GM13976 (cell line): Measurements from ENCODE around the gene THBS2.

ENCODE experiments used
- DNase-seq: peaks from one replicate; pipeline ENCODE4 v3.0.0; 2012; ENCODE audit warnings: low spot score
- CTCF ChIP-seq: IDR thresholded peaks from 2 replicates; pipeline ENCODE4 v1.5.1; 2012; ENCODE audit warnings: borderline replicate concordance, mild to moderate bottlenecking; ENCODE audit not compliant: insufficient read depth; ENCODE audit errors: extremely low read depth, missing control alignments, control extremely low read depth
- in situ Hi-C: fragments of 300-500 bp; cut with MboI; formaldehyde crosslinking; loops from one replicate; pipeline ENCODE4 v1.12.0; 2022; ENCODE audit warnings: low sequenced_read_pairs, mixed read lengths, inconsistent platforms; ENCODE audit not compliant: unreplicated experiment

The THBS2 gene

GRCh38 chr6:169244684-169245383, 8.8 kb downstream of the THBS2 start:
- no peak for DNase-seq
- in situ Hi-C loops = no loop called here
- no peak for TF ChIP-seq CTCF

DNA sequence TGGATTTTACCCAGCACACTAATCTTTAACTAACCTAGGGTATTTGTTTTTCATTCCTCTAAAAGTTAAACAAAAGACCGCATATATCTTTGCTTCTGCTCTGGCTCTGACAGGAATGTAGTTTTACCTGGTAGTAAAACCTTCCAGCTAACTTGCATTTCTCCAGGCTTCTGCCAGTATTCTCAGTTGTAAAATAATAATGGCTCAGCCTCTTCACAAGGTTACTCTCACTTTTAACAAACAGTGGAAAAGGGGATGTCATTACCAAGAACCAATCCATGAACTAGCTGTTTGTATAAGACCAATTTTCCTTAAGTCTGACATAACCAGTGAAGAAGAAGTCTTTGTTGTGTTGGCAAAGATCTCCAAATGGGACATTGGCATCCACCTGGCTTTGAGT, 10.0 kb downstream of the THBS2 start:
- in situ Hi-C loops = no loop called here
- DNase-seq = no peak
- no peak for TF ChIP-seq CTCF

- TF ChIP-seq CTCF = no peak
- DNase-seq = no peak
- in situ Hi-C loops = no loop called here
Measured at GRCh38 chr6:169243186-169243585, 10.5 kb downstream of the THBS2 start.

DNA sequence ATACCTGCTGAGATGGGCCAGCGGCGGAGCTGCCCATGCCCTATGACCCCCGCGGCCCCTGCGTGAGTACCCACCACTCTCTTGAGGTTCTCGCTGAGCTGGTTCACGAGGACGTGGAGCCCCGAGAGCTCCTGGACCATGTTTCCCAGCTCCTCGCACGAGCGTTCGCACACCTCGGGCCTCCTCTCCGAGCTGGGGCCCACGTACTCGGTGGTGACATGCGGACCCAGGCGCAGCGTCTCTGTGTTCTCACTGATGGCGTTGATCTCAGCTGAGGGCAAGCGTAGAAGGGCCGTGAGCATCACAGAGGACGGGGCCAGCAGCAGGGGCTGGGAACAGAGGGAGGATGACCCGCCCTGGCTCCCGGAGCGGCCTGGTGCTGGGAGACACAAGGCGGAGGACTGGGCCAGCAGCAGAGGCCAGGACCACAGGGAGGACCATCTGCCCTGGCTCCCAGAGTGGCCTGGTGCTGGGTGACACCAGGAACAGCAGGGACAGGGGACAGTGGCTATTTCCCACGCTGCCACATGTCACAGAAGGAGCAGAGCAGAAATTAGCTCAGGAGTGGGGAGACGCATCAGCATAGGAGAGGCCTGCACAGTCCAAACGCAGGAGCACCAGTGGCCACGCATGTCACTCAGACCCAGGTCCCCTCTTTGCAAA, 11.8 kb downstream of the THBS2 start:
- DNase-seq = no peak
- TF ChIP-seq CTCF = no peak
- in situ Hi-C loops = no loop called here

DNA sequence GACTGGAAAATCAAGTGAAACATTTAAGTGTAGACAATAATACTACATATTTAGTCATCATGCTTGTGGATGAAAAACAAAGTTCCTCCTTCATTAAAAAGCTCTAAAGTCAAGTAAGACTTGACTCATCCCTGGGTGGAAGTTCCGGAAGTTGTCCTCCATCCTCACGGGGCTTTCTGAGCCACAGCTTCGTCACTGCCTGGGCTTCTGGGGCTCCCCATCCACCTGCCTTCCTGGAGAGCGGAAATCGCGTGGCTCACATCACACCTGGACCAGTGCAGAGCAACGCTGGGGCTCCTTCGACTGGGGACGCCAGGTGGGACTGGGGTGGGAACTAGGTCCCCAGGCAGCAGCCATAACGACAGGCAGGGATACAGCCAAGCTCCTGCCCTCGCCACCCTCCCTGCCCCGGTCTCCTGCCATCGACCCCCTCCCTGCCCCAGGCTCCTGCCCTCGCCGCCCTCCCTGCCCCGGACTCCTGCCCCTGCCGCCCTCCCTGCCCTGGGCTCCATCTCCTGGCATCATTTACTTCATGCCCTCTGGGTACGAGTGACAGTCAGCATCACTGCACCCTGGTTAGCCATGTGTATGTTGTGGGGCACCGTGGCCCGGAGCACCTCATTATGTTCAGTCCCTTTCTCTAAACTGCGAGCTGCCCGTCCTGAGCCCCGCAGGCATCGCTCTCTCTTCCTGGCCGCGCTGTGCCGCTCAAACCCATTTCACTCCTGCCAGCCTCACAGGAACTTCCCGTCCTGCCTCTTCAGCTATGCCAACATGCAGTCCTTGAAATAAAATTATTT, 12.9 kb downstream of the THBS2 start:
- TF ChIP-seq CTCF = no peak
- no peak for DNase-seq
- in situ Hi-C loops = no loop called here

DNA sequence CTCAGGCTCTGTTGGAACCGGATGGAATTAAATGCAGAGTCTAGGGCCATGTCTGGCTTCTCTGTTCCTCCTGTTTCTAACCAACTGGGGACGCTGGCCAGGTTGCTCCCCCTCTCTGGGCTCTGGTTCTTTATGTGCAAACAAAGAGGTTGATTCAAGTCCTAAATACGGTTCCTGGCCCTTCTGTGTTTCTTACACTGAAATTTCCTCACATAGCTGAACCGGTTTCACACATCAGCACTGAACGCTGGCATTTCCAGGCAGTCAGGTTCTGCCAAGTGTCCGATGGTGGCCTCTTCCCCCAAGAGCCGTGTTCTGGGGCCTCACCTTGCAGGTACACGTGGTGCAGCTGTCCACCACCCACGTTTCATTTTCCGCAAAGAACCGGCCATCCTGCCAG, 13.5 kb downstream of the THBS2 start:
- in situ Hi-C loops = no loop called here
- no peak for DNase-seq
- TF ChIP-seq CTCF = no peak
